GM19468 (cell line): ENCODE measurements around the gene GAL3ST1.
"Not testable (repeated sequence)": the region's sequence is repeated elsewhere in the genome, so short reads cannot be mapped to it uniquely, and the experiment has no call there.

Source experiments
- ATAC-seq: cut with Tn5 transposase; IDR thresholded peaks from one replicate; pipeline ENCODE4 v1.9.1; 2021; ENCODE audit warnings: mild to moderate bottlenecking, moderate library complexity, moderate number of reproducible peaks; ENCODE audit not compliant: unreplicated experiment; ENCODE audit errors: extremely low read depth

The GAL3ST1 gene

GRCh38 chr22:30598986-30599385 lies 24.5 kb upstream of the GAL3ST1 start:
- ATAC-seq = no peak

- no peak for ATAC-seq
These were observed 22.4 kb upstream of the GAL3ST1 start for GRCh38 chr22:30596886-30597285.

- ATAC-seq = no peak
These were observed 21.7 kb upstream of the GAL3ST1 start for GRCh38 chr22:30596199-30596598.

- not testable (repeated sequence) for ATAC-seq
These were observed 17.9 kb upstream of the GAL3ST1 start for GRCh38 chr22:30592360-30592713.

GRCh38 chr22:30591588-30592359 lies 17.3 kb upstream of the GAL3ST1 start, which contains the start of gene PES1:
PES1 (minus strand) TSS chr22:30591910; CDS start chr22:30591833, 77 bp downstream.
- peak; percentile 76 for ATAC-seq

- ATAC-seq = no peak
These were observed 16.7 kb upstream of the GAL3ST1 start for GRCh38 chr22:30591191-30591587.

- no peak for ATAC-seq
These were observed 11.9 kb upstream of the GAL3ST1 start for GRCh38 chr22:30586414-30586813.

- no peak for ATAC-seq
These were observed 10.0 kb upstream of the GAL3ST1 start for GRCh38 chr22:30584441-30584840.

GRCh38 chr22:30582788-30583545 lies 8.5 kb upstream of the GAL3ST1 start:
- ATAC-seq = no peak

- ATAC-seq = no peak
These were observed 7.6 kb upstream of the GAL3ST1 start for GRCh38 chr22:30582051-30582450.

GRCh38 chr22:30580896-30581295 lies 6.4 kb upstream of the GAL3ST1 start:
- ATAC-seq = no peak

- no peak for ATAC-seq
These were observed 4.0 kb upstream of the GAL3ST1 start for GRCh38 chr22:30578481-30578880.

GRCh38 chr22:30575859-30576258 lies 1.4 kb upstream of the GAL3ST1 start:
- ATAC-seq = no peak

GRCh38 chr22:30574997-30575671 lies 669 bp upstream of the GAL3ST1 start:
- ATAC-seq = no peak

- no peak for ATAC-seq
These were observed 821 bp downstream of the GAL3ST1 start for GRCh38 chr22:30573594-30574094.

GRCh38 chr22:30572840-30573593 lies 1.4 kb downstream of the GAL3ST1 start:
- no peak for ATAC-seq

- ATAC-seq = no peak
These were observed 2.3 kb downstream of the GAL3ST1 start for GRCh38 chr22:30572210-30572609.

- no peak for ATAC-seq
These were observed 4.7 kb downstream of the GAL3ST1 start for GRCh38 chr22:30569674-30570202.

GRCh38 chr22:30568137-30568805 lies 6.2 kb downstream of the GAL3ST1 start:
- no peak for ATAC-seq
